SKM-1 treated with dmso at 0.1 percent for 144 hours (cell line): ENCODE data around the gene HDLBP.
"Not testable (repeated sequence)": the region's sequence is repeated elsewhere in the genome, so short reads cannot be mapped to it uniquely, and the experiment has no call there.

Source experiments
- DNase-seq: peaks from one replicate; lab custom pipeline; 2025; ENCODE audit not compliant: unreplicated experiment; lab: John Stamatoyannopoulos, UW

HDLBP gene

GRCh38 chr2:241330616-241330981 lies 15.1 kb upstream of the HDLBP start:
- DNase-seq = no peak

- no peak for DNase-seq
These were observed 14.5 kb upstream of the HDLBP start for GRCh38 chr2:241329669-241330615.

- DNase-seq = no peak
These were observed 9.8 kb upstream of the HDLBP start for GRCh38 chr2:241325257-241325656.

- peak; percentile 8 for DNase-seq
These were observed 9.3 kb upstream of the HDLBP start for GRCh38 chr2:241324775-241325174.

GRCh38 chr2:241323778-241324177 lies 8.3 kb upstream of the HDLBP start:
- DNase-seq = no peak

- no peak for DNase-seq
These were observed 6.4 kb upstream of the HDLBP start for GRCh38 chr2:241321886-241322285.

GRCh38 chr2:241321033-241321432 lies 5.6 kb upstream of the HDLBP start:
- no peak for DNase-seq

GRCh38 chr2:241320394-241320793 lies 4.9 kb upstream of the HDLBP start:
- no peak for DNase-seq

- DNase-seq = not testable (repeated sequence)
These were observed 3.4 kb upstream of the HDLBP start for GRCh38 chr2:241318830-241319229.

- DNase-seq = peak; percentile 39
These were observed 1.9 kb upstream of the HDLBP start for GRCh38 chr2:241317391-241317790.

GRCh38 chr2:241316825-241317224 lies 1.4 kb upstream of the HDLBP start:
- no peak for DNase-seq

GRCh38 chr2:241315879-241316631 lies 583 bp upstream of the HDLBP start, which contains the start of gene SEPTIN2:
SEPTIN2 (plus strand) TSS chr2:241315925; CDS start chr2:241324233, 8,308 bp downstream.
- DNase-seq = peak; percentile 30

- peak; percentile 73 for DNase-seq
These were observed 1.0 kb downstream of the HDLBP start for GRCh38 chr2:241314226-241315092.

GRCh38 chr2:241313543-241314095 lies 1.9 kb downstream of the HDLBP start:
- no peak for DNase-seq

- DNase-seq = no peak
These were observed 3.4 kb downstream of the HDLBP start for GRCh38 chr2:241312082-241312481.

- no peak for DNase-seq
These were observed 4.4 kb downstream of the HDLBP start for GRCh38 chr2:241310917-241311566.

GRCh38 chr2:241309684-241310117 lies 5.8 kb downstream of the HDLBP start:
- peak; percentile 82 for DNase-seq

GRCh38 chr2:241308832-241309500 lies 6.5 kb downstream of the HDLBP start:
- DNase-seq = no peak

- no peak for DNase-seq
These were observed 7.2 kb downstream of the HDLBP start for GRCh38 chr2:241308267-241308666.

GRCh38 chr2:241307055-241307454 lies 8.4 kb downstream of the HDLBP start:
- no peak for DNase-seq
